ENCODE measurements around the gene STXBP1.

The STXBP1 gene

DNA sequence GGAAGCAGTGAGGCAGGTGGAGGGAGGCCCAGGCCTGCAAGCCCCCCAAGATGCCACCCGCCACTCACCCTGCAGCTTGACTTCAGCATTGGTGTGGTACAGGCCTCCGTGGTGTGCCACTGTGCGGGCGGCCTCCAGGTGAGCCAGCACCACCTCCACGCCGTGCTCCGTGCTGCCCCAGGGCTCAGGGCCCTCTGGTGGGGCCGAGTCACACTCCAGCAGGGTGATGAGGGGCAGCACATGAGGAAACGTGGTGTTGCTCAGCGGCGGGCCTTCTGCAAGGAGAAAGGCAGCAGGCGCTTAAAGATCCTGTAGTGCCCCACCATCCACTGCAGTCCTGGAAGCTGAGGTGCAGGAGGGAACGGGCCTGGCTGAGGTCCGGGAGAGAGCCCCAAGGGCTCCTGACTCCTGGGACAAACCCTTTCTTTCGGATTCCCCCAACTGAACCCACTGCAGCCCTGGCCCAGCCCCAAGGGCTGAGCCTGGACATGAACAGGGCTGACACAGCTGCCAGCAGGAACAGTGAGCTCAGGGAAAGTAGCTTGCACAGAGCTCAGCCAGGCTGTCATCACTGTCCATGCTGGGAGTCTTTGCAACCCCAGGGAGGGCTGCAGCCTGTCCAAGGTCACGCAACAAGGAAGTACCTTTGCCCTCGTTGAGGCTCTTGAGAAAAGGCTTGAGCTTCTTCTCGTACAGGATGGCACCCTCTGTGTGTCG lies 127.7 kb downstream of the STXBP1 start:
- no peak for DNase-seq

DNA sequence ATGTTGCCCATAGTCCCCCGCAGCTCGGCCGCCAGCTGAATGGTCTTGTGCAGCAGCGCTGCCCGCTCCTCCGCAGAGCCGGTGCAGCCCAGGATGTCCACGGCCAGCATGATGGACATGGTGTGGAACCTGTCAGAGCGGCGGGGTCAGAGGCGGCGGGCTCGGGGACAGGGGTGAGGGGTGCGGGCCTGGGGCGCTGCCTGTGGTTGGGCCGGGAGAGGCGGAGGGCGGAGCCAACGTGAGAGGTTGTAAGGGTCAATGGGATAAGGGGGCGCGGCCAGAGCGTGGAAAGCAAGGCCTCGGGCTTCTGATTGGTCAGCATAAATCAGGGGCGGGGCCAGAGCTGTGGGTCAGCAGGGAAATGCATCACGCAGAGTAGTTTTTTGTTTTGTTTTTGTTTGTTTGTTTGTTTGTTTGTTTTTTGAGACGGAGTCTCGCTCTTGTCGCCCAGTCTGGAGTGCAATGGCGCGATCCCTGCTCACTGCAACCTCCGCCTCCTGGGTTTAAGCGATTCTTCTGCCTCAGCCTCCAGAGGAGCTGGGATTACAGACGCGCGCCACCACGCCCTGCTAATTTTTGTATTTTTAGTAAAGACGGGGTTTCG lies 129.9 kb downstream of the STXBP1 start:
- no peak for DNase-seq
